MM.1S (cell line): ENCODE data around the gene OLIG3.

Source experiments
- EZH2 ChIP-seq: fragments of 300-600 bp; sonication (generic); optimal IDR thresholded peaks from 2 replicates; pipeline ENCODE3; 2017; ENCODE audit warnings: low read depth, mild to moderate bottlenecking, antibody characterized with exemption, low read length, mixed read lengths
- TF ChIP-seq, protein P1 (sequence below): fragments of 300-600 bp; sonication (generic); IDR thresholded peaks from 2 replicates; pipeline ENCODE4 v1.5.1; 2016; ENCODE audit warnings: antibody characterized with exemption, low read length, mixed read lengths

- TF ChIP-seq, protein P1, sequence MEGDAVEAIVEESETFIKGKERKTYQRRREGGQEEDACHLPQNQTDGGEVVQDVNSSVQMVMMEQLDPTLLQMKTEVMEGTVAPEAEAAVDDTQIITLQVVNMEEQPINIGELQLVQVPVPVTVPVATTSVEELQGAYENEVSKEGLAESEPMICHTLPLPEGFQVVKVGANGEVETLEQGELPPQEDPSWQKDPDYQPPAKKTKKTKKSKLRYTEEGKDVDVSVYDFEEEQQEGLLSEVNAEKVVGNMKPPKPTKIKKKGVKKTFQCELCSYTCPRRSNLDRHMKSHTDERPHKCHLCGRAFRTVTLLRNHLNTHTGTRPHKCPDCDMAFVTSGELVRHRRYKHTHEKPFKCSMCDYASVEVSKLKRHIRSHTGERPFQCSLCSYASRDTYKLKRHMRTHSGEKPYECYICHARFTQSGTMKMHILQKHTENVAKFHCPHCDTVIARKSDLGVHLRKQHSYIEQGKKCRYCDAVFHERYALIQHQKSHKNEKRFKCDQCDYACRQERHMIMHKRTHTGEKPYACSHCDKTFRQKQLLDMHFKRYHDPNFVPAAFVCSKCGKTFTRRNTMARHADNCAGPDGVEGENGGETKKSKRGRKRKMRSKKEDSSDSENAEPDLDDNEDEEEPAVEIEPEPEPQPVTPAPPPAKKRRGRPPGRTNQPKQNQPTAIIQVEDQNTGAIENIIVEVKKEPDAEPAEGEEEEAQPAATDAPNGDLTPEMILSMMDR: no peak
- no peak for TF ChIP-seq EZH2
Observed at GRCh38 chr6:137471986-137472385, 22.2 kb downstream of the OLIG3 start.
